GM19023 (cell line): ENCODE data around the gene ANKFY1.

ENCODE experiments used
- ATAC-seq: cut with Tn5 transposase; IDR thresholded peaks from one replicate; pipeline ENCODE4 v1.9.1; 2021; ENCODE audit warnings: mild to moderate bottlenecking, moderate library complexity; ENCODE audit not compliant: unreplicated experiment

The ANKFY1 gene

DNA sequence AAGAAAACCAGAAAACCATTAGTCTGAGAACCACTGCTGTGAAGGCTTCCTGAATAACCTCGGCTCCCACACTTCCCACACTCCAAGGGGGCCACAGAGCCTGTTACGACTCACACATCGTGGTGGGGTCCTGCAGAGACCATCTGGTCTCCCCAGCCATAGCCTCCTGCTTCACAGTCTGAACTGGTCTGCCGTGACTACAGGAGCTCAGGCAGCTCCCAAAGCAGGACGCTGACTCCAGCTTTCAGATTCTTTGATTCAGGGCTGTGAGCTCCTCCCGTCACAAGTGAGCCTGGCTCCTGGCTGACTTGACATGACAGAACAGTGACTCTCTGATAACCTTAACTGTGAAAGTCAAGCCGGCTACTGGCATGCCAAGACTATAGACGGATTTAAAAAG, 83.0 kb downstream of the ANKFY1 start:
- ATAC-seq = no peak

DNA sequence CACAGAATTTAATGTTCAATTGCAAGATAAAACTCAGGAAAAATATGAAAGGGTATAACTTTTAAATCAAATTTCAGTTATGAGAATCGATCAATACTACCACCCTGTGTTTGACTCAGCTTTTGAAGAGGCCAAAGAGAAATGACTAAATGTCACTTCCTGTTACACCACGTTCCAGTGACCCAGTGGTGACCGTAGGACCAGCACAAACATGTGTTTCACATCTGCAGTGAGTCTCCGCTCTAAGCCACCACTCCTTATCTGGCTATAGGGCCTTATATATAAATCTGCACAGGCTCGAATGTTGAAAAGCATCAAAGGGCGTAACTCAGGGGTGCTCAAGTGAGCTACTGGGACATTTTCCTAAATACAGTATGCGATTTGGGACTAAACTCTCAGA, 84.7 kb downstream of the ANKFY1 start:
- no peak for ATAC-seq

DNA sequence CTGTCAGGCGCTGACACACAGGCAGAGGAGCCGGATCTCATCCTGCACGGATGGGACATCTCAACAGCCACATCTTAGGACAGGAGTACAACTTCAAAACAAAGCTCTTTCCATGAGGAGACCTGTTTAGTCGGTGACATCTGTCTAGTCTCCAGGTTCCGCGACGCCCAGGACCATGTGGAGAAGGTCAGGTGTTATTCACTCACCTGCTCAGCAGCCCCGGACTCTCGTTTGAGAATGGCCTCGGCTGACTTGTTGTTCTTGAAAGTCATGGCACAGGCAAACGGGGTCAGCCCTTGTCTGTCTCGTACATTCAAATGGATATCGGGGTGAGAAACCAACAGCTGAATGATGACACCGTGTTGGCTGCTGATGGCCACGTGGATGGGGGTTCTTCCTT, 85.1 kb downstream of the ANKFY1 start:
- ATAC-seq = no peak

DNA sequence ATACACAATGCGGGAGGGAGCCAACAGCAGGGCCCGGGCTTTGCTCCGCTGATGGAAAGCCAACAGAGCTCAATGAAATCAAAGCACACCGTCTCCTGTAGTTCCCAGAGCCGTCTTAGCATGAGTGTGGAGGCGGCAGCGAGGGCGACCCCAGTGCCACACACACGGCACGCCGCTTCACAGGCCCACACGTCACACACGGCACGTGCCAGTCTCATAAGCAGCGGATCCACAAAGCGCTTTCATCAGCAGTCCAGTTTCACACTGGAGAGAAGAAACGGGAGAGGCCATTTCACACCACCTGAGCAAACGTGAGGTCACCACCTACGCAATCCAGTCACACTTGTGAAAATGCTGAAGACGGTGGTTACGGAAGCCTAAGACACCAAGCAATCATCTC, 86.0 kb downstream of the ANKFY1 start:
- no peak for ATAC-seq

DNA sequence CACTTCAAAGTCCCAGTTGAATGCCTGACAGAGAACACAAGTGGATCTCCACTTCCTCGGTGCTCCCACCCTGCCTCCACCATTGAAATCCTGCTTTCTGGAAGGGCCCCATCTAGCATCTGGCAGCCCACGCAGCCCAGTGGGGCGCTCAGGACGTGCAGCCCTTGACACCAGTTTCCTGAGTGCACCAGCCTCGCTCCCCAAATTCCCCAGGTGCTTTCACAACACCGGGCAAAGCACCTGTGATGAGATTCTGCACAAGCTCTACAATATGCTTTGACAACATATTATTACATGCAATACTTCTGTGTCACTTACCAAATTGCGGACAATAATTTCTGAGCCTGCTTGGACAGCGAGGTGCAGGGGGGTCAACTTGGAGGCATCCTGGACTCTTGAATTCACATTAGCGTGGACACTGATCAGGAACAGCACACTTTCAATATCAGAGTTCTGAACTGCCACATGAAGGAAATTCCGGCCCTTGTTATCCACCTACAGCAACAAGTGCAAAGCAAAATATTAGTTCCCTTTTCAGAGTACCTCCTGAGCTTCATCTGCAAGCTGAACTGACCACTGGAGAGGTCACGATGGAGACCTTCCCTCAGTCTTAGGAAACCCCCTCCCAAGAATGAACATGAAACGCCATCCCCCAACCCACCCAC, 86.8 kb downstream of the ANKFY1 start:
- no peak for ATAC-seq

DNA sequence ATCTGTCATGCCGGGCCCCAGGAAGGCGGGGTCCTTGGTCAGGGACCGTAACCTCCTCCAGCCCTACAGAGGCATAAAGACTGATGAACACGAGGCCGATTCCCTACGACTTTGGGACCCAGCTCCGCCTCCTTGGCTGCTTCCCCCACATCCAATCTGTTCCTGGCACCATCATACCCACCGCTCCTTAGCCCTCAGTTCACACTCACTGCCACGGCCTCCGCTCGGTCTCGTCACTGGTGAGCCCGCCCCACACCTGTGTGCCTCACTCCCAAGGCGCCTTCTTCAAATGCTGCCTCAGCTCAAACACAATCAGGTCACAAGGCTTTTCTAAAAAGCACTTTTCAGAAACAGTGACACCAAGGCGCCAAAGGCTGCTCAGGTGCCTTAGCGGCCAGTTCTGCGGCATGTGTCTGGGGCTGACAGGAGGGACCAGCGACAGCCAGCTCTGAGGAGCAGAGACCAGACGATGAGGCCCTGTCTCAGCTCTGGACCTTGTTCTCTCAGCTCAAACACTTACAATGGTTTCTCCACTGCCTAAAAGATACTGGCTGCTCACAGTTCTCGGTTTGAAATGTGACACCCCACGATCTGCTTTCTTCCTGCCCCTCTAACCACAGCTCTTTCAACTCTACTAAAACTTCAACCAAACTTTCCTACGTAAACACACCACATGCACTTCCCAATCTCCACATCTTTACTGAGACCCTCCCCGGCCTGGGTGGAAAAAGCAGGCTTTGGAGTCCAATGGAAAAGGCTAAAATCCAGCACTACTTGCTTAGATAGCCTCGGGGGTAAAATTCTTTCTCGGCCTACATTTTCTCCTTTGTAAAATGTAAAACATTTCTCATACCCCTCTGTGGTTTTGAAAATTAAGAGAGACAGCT, 87.6 kb downstream of the ANKFY1 start:
- no peak for ATAC-seq

DNA sequence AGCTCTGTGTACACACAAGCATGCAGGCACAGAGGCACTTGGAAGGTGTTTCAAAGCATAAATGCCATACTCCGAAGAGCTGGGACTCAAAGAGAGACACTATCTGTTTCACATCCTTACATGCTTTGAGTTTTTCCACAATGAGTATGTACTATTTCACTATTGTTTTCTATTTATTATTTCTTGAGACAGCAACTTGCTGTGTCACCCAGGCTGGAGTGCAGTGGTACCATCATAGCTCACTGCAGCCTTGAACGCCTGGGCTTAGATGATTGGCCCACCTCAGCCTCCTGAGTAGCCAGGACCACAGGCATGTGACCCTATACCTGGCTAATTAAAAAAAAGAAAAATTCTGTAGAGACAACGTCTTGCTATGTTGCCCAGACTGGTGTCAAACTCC, 89.2 kb downstream of the ANKFY1 start:
- ATAC-seq = no peak

DNA sequence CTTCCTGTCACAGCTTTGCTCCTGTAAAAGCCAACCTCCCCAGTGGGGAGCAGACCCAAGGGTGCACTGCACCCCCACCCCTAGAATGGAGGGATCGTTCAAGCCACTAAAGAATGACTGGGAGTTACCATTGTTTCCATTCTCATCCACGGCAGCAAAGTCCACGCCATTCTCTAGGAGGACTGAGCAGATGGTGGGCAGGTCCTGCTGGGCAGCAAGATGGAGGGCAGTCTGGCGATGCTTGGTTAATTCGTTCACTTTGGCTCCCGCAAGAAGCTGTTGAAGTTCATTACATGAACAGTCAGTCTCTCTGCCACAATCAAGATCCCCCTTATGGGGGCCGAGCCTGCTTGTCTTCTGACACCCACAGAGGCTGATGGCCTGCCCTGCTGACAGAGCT, 90.0 kb downstream of the ANKFY1 start:
- ATAC-seq = no peak

DNA sequence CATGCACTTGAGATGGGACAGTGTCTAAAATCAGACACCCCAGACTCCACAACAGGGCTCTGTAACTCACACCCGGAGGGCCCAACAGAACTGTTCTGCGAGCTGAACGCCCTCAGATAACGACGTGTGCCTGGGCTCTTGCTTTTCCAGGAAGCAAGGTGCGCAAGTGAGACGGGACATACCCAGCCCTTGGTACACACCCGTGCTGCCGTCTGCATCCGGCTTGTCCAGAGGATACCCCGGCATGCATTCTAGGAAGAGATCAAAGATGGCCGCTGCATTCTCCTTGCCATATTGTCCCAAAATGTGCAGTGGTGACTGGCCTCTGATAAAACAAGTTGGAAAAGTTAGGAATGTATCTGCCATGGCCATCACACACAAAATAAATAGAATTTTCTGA, 91.4 kb downstream of the ANKFY1 start:
- ATAC-seq = no peak

DNA sequence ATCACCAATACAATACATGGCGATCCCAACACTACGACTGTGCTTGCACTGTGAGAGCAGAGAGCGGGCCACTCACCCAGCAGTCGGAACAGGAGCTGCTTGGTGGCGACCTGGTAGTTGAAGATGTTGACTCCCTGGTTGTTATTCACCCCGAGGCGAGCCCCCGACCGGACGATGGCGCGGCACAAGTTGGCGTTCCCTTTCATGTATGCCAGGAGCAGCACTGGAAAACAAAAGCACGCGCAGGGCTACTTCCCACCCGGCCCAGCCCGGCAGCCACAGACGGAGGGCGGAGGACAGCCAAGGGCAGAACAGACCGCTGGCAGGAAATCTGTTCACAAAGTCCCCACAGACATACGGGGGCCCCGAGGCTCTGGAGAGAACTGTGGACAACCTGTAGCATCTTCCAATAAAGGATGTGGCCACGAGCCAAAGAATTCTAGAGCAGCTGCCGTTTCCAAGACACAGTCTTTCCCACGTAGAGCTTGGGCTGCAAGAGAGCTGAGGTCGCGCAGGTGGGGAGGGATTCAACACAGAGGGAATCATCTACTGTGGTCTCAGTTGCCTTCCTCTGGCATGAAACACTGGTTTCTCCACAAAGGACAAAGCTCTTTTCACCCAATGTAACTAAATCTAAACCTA, 93.0 kb downstream of the ANKFY1 start:
- no peak for ATAC-seq

DNA sequence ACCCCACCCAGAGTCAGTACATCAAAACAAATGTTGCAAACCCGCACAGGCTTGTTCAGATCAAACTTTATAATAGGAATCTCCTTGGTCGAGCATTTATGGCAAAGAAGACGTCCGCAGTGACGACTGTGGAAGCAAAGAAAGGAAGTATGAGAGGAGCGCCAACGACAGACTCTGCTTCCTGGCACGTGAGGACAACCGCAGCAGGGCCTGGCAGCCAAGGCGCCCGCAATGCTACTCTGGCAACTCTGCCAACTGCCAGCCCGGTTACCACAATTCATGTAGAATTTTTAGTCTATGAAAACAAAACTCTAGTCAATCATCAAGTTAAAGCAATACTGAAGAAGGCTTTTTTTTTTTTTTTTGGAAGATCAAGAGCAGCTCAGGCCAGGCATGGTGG, 96.0 kb downstream of the ANKFY1 start:
- no peak for ATAC-seq

DNA sequence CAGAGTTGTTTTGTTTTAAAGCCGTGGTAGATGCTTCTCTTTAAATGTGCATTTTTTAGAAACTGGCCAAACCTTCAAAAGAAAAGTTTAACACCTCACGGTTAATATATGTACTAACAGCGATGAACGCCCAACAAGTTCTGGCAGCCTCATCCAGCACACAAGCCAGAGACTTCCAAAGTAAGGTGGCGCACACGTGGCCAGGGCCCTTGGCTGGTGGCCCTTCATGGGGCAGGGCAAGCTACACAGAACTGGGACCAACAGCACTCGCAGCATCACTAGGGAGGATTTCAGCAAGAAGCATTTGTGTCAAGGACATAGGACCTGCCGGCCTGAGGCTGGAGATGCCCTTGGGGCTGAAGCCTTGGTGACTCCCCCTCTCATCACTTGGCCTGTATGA, 97.4 kb downstream of the ANKFY1 start:
- ATAC-seq = no peak

DNA sequence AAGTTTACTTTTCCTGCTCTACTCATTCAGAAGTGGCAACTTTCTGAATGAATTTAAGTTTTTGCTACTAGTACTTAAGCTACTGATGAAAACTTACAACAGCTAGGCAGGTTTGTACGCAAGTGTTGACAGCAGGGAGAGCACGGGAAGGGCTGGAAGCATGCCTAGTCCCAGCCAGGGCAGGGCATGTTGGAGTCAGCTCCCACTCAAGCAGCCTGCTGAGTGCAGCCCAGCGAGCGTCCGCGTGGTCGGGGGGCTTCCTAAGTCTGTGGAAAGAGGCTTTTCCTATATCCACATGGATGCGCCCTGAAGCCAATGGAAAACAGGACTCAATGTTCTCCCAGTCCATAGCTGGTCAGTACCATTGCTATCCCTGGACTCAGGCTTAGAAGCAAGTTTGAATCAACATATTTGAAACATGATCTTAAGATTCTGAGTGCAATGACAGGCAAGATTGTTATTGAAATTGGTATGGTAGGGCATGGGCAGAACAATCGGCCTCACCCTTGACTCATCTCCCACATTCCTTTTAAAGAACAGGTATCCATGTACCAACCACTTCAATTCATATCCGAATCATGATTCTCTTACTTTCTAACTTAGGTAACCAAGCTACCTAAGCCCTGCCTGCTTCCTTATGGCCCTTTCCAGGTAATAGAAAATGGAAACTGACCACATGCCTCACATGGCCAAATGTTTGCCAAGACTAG, 98.3 kb downstream of the ANKFY1 start:
- ATAC-seq = no peak

DNA sequence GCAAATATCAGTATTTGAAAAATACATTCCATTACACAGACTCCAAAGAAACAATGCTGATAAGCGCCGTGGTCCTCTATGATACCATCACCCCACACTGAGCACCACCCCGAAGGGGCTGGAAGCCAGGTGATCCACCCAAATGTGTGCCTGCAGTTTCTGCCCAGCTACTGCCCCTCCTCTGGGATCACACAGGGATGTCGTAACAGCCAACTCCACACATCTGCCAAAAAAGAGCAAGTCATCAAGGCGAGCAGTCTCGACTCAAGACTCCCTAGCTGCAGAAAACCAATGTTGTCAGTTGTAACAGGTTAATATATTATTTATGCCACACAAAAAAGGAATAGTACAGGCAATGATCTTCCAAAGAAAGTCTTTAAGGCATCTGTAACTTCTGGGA, 99.8 kb downstream of the ANKFY1 start:
- ATAC-seq = no peak

DNA sequence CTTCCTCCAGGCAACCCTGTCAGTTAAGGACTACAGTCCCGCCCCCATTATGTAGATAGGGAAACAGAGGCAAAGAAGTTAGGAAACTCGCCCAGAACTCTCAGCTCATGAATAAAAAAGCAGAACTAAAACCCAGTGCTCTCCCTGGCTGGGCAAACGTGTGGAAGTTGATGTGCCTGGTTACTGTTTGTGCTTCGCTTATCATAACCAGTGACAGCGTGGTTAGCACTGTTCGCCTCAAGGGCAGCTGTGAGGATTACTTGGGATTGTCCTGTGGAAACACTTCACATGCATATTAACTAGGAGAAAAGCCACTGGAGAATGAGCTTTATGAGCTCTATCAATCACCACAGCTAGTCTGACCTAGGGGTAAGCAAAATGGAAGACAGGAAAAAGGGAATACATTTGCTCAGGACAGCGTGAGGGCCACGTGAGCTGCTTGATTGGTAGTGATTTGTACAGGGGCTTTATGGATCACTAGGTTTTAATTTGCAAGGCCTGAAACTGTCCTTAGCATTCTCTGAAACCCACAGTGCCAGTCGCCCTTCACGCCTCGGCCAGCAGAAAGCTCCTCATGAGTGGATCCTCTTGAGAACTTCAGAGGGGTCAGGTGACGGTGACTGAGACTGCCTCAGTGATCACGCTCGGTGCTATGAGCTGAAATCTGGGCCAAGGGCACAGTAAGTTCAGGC, 100.9 kb downstream of the ANKFY1 start:
- ATAC-seq = no peak

DNA sequence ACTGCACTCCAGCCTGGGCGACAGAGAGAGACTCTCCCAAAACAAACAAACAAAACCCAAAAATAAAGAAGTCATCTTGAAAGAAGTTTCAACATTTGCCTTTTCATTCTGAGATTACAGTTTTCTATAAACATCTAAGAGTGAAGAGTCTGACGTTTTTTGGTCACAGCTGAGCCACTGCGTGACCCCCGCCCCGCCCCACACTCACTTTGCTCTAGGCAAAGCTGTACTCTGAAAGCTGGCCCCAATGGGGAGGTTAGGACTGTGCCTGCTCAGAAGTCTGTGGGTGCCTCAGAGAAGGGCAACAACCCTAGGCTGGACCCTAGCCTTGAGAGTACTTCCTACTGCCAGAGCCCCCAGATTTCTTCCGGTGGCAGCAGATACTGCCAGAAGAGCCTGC, 101.5 kb downstream of the ANKFY1 start:
- ATAC-seq = no peak

DNA sequence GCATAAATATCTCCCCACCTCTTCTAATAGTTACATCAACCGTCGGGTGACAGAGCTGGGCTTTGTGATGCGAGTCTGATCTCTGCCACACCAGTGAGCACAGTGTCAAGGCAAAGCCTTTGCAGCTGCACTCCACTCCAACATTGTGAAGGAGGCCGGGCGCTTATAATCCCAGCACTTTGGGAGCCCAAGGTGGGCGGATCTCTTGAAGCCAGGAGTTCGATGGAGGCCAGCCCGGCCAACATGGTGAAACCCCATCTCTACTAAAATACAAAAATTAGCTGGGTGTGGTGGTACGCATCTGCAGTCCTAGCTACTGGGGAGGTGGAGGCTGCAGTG, 101.8 kb downstream of the ANKFY1 start:
- ATAC-seq = no peak

DNA sequence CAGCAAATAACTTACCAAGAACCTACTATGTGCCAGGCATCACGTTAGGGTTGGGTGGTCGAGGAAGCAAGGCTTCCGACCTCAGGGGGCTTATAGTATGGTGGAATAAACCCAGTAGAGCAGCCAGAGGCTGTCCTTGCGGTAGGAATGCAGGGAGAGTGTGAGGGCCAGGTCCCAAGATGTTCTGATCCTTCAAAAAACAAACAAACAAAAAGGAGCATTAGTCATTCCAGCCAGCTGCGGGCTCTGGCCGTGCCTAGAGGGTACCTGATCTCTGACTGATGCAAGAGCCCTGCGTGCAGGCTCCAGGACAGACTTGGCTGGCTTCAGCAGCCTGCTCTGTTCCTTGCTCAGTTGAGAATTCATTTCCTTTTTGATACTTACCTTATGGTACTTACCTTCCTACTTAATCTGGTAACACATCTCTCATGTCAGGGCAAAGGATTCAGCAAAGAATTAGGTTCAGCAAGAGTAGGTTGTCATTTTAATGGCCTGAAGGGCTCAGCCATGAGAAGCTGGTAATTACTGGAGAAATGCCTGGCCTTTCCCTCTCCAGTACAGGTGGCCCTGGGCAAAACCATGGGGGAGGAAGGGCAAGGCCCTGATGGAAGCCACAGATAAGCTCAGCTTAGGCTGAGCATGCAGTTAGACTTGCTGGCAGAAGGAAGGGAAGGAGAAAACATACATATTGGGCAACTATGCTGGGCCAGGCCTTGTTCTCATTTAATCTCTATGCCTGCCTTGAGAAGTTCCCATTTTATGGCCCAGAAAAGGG, 102.4 kb downstream of the ANKFY1 start:
- ATAC-seq = no peak

DNA sequence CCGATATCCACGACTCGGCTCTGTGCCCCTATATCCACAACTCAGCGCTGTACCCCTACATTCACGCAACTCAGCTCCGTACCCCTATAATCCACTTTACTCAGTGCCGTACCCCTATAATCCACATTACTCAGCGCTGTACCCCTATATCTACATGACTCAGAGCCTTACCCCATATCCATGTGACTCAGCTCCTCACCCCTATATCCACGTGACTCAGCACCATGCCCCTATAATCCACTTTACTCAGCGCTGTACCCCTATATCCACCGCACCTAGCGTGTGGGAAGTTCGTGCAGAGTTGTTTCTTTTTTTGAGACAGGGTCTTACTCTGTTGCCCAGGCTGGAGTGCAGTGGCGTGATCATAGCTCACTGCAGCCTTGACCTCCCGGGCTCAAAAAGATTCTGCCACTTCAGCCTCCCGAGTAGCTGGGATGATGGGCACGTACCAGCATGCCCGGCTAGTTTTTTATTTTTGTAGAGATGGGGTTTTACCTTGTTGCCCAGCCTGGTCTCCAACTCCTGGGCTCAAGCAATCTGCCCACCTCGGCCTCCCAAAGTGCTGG, 103.4 kb downstream of the ANKFY1 start:
- no peak for ATAC-seq

DNA sequence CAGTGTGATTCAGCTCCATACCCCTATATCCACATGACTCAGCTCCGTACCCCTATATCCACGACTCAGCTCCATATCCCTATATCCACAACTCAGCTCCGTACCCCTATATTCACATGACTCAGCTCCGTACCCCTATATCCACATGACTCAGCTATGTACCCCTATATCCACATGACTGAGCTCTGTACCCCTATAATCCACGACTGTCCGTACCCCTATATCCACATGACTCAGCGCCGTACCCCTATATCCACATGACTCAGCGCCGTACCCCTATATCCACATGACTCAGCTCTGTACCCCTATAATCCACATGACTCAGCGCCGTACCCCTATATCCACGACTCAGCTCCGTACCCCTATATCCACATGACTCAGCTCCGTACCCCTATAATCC, 104.0 kb downstream of the ANKFY1 start:
- ATAC-seq = no peak
